Testis (tissue), 2 donors: ENCODE results near the gene MATCAP1.

Source experiments
- CTCF ChIP-seq, 3 experiments: fragments of 450-650 bp in 2 of 3; fragments of 200-600 bp in 1 of 3; sonication (generic) in 1 of 3; IDR thresholded peaks; one replicate each; pipeline ENCODE4 v1.5.1; 2016 to 2019; ENCODE audit warnings: antibody characterized with exemption in 3 of 3, mild to moderate bottlenecking in 2 of 3, moderate library complexity in 1 of 3
- POLR2A ChIP-seq: fragments of 450-650 bp; IDR thresholded peaks from one replicate; pipeline ENCODE4 v1.6.1; 2017; ENCODE audit warnings: antibody characterized with exemption, mild to moderate bottlenecking, moderate library complexity

GRCh38 chr16:67165121-67166078 lies 18.4 kb downstream of the MATCAP1 start:
- TF ChIP-seq CTCF (IDR thresholded peaks at IDR 0.05), result no peak
- no peak for TF ChIP-seq POLR2A
